MCF 10A (cell line): ENCODE results near the gene PSMD1. TPM values are rescaled to one million over a fixed set of nuclear protein-coding genes. Genes with fewer than 3 reads are reported as not detected.

ENCODE experiments used
- Bru-seq: library from RNA; stranded (reverse); fragments of 400-500 nt; gene quantifications from one replicate; lab custom pipeline; 2021; lab: Mats Ljungman, UMichigan
- BruChase-seq, 2 experiments: library from RNA; stranded (reverse); fragments of 400-500 nt; gene quantifications; one replicate each; lab custom pipeline; 2021; lab: Mats Ljungman, UMichigan
- BruUV-seq: library from RNA; stranded (reverse); fragments of 400-500 nt; replicated peaks from 2 replicates; lab custom pipeline; 2021; lab: Mats Ljungman, UMichigan
- CTCF ChIA-PET: fragments of 300-600 bp; sonication (Branson Sonifier 250); formaldehyde crosslinking; extraction: SDS; loops from one replicate; lab custom pipeline; 2021; ENCODE audit warnings: antibody characterized with exemption, inconsistent platforms; lab: Yijun Ruan, JAX
- POLR2A ChIA-PET: fragments of 300-600, 350-650 bp; sonication (Branson Sonifier 250); formaldehyde crosslinking; extraction: SDS; loops from one replicate; lab custom pipeline; 2020; ENCODE audit warnings: antibody characterized with exemption, inconsistent platforms; lab: Yijun Ruan, JAX
- DNase-seq: peaks from one replicate; pipeline ENCODE4 v3.0.0-alpha.2; 2018; ENCODE audit not compliant: unreplicated experiment
- H3K27ac Mint-ChIP-seq: one replicate; pipeline ENCODE4 v1.8.0; 2022; ENCODE audit warnings: mild to moderate bottlenecking, low read depth, mixed read lengths; ENCODE audit not compliant: unreplicated experiment
- H3K27me3 Mint-ChIP-seq: one replicate; pipeline ENCODE4 v1.8.0; 2022; ENCODE audit warnings: mixed read lengths; ENCODE audit not compliant: insufficient read depth, unreplicated experiment
- H3K36me3 Mint-ChIP-seq: one replicate; pipeline ENCODE4 v1.8.0; 2022; ENCODE audit warnings: mild to moderate bottlenecking, moderate library complexity, mixed read lengths; ENCODE audit not compliant: insufficient read depth, unreplicated experiment
- H3K4me1 Mint-ChIP-seq: one replicate; pipeline ENCODE4 v1.8.0; 2022; ENCODE audit warnings: mixed read lengths; ENCODE audit not compliant: insufficient read depth, unreplicated experiment
- H3K4me3 Mint-ChIP-seq: one replicate; pipeline ENCODE4 v1.8.0; 2022; ENCODE audit warnings: mild to moderate bottlenecking, moderate library complexity, mixed read lengths; ENCODE audit not compliant: unreplicated experiment
- H3K9me3 Mint-ChIP-seq: one replicate; pipeline ENCODE4 v1.8.0; 2022; ENCODE audit warnings: mixed read lengths; ENCODE audit not compliant: unreplicated experiment
- intact Hi-C: fragments of 100-400 bp; cut with micrococcal nuclease; formaldehyde crosslinking; loops from 2 replicates; pipeline ENCODE4 v1.14.1; 2022
- long read RNA-seq: library from polyadenylated mRNA; stranded (forward); transcript quantifications from one replicate; pipeline ENCODE4 v2.0.0, GENCODE V29; 2022
- total RNA-seq: library from RNA; stranded (reverse); gene quantifications from 2 replicates; pipeline ENCODE4 v1.2.3, GENCODE V29; 2022
- TF ChIP-seq, protein P1 (sequence below): fragments of 200-600 bp; IDR thresholded peaks from one replicate; pipeline ENCODE4 v1.8.0; 2022; ENCODE audit warnings: antibody characterized with exemption, mild to moderate bottlenecking; ENCODE audit not compliant: unreplicated experiment

The PSMD1 gene
- total RNA-seq (88.5 and 94.4 TPM in 2 replicates), Bru-seq, nascent RNA (percentile 92 among the genes with signal in this experiment), BruChase-seq, experiment 1, labeled RNA remaining after a 6-hour chase (percentile 86 among the genes with signal in this experiment), BruChase-seq, experiment 2, labeled RNA remaining after a 2-hour chase (percentile 84 among the genes with signal in this experiment)
- long read RNA-seq, transcript PSMD1-201 (25 exons, 3,326 nt): major isoform, 347 of 412 reads
- long read RNA-seq, partial matches to known transcripts: 28 of 412 reads
- long read RNA-seq, other reads (novel, unspliced or antisense): 36 of 412 reads

DNA sequence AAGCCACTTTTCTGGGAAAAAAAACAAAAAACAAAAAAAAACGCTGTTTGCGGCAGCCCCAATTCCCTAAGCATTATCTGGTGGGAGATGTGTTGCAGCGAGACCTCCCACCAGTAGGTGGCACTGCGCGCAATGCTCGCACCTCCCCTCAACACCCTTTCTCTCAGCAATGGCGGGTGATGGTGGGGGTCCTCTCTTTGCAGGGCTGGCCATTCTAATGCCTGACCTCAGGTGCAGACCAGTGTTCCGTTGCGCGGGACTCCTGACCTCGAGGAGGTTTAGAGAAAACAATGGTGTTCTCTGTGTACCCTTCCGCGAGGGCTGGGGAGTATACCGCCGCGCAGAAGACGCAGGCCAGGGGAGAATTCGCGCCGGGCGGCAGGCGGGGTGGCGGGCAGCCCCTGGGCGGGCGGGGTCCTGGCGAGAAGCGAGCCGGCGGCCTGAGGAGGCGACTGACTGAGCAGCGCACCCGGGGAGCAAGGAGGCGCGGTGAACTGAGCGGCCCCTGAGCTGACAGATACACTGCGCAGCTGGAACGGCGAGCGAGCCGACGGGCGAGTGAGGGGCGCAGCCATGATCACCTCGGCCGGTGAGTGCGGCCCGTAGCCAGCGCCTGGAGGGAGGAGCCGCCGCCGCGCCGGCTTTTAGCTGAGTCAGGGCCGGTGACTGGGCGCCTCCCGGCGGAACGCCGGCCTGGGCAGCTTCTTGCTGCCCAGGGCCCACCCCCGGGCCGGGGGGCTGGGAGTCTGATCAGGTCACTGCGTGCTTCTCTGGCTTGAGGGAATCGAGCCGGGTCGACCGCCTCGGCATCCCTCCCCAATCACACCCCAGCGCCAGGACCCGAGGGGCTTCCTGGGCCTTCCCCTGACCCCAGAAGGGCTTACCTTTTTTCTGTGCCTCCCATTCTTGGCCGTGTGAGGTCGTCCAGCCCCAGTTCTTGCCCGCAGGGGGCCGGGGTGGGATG lies at the start of gene PSMD1:
Gene PSMD1, plus strand, starts transcription at position 415 of the 964 bp plus-strand sequence. Its CDS starts 159 bp downstream, at position 574.
- no TSS peak for BruUV-seq
- intact Hi-C loops: loop anchor here (2.0 kb wide), 1 partner anchor 148 kb away; no protein-coding TSS in a partner anchor
- peak within 1 kb of the TSS; percentile 78 for H3K4me3 Mint-ChIP-seq
- ChIA-PET POLR2A (interaction anchor here (0.5 to 1.8 kb wide), 5 partner anchors 13 to 141 kb away, joined by 4 to 9 read pairs (median 4); no protein-coding TSS in a partner anchor), CTCF (interaction anchor here (0.8 to 1.5 kb wide), 3 partner anchors 11 to 208 kb away, joined by 3 to 5 read pairs (median 3); no protein-coding TSS in a partner anchor)
- peaks cover 8% of the 10 kb centered on the region for H3K36me3 Mint-ChIP-seq
- H3K4me1 Mint-ChIP-seq: peaks cover 36% of the 10 kb centered on the region
- peak within 1 kb of the TSS; percentile 97 for H3K27ac Mint-ChIP-seq
- H3K9me3 Mint-ChIP-seq: no peaks in the 10 kb centered on the region
- no peaks in the 10 kb centered on the region for H3K27me3 Mint-ChIP-seq
- TF ChIP-seq, protein P1, sequence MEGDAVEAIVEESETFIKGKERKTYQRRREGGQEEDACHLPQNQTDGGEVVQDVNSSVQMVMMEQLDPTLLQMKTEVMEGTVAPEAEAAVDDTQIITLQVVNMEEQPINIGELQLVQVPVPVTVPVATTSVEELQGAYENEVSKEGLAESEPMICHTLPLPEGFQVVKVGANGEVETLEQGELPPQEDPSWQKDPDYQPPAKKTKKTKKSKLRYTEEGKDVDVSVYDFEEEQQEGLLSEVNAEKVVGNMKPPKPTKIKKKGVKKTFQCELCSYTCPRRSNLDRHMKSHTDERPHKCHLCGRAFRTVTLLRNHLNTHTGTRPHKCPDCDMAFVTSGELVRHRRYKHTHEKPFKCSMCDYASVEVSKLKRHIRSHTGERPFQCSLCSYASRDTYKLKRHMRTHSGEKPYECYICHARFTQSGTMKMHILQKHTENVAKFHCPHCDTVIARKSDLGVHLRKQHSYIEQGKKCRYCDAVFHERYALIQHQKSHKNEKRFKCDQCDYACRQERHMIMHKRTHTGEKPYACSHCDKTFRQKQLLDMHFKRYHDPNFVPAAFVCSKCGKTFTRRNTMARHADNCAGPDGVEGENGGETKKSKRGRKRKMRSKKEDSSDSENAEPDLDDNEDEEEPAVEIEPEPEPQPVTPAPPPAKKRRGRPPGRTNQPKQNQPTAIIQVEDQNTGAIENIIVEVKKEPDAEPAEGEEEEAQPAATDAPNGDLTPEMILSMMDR: peak; percentile 90
- DNase-seq: peak; percentile 91

DNA sequence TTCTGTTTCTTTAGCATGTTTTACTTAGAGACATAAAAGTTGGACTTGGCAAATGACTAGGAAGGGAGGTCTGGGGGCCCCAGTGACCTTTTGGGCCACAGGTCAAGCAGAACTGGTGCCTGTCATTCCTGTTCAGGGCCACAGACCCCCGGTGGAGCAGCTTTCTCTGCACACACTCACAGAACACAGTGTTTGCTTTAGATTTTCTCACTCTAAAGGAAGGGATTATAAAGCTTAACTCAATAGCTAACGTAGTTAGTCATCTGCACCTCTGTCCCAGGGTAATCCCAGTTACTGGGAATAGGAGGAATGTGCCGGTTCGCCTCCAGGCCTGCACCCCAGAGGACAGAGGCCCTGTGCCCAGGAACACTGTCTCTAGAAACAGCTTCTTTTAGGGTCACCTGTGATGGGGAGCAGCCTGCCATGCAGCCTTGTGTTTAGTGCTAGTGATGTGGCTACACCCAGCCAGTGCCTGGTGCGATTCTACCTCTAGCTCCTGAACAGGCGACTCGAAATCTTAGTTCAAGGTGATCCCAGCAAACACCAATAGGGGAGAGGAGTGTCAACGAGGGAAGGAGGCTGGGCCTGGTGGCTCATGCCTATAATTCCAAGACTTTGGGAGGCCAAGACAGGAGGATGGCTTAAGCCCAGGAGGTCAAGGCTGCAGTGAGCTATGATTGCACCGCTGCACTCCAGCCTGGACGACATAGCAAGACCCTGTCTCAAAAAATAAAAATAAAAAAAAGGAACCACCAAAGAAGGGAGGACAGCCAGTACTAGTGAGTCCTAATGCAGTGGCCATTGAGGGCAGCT lies 49.2 kb upstream of the PSMD1 start:
- no peaks in the 10 kb centered on the region for H3K36me3 Mint-ChIP-seq
- BruUV-seq: no TSS peak
- intact Hi-C loops: no loop called here
- DNase-seq: no peak
- TF ChIP-seq, protein P1: no peak
- no peak overlapping the region for H3K27ac Mint-ChIP-seq
- H3K4me1 Mint-ChIP-seq: no peaks in the 10 kb centered on the region
- H3K4me3 Mint-ChIP-seq: no peak overlapping the region
- H3K27me3 Mint-ChIP-seq: peaks cover 59% of the 10 kb centered on the region
- POLR2A ChIA-PET: interaction anchor here (0.8 to 1.8 kb wide), 2 partner anchors 8 to 9 kb away, joined by 4 read pairs; no protein-coding TSS in a partner anchor
- H3K9me3 Mint-ChIP-seq: peaks cover 14% of the 10 kb centered on the region
- CTCF ChIA-PET: interaction anchor here (0.8 to 1.1 kb wide), 3 partner anchors 18 to 21 kb away, joined by 3 to 6 read pairs (median 5); no protein-coding TSS in a partner anchor

DNA sequence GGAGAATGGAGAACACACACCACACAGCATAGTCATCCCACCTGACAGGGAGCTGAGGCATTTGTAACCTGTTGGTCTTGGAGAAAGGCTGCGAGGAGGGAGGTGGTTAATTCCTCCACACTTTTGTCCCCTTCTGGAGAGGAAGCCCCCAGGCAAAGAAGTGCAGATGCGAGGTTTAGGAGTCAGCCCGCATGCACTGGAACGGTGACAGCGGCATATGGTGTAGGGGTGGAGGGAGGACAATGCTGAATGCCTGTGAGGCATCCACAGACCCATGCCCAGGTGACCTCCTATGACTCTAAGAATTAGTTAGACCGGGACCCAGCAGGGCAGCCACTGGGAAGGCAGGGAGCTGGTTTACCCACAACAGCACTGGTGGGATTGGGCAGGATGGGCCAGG lies 48.5 kb upstream of the PSMD1 start:
- no TSS peak for BruUV-seq
- Mint-ChIP-seq H3K4me1 (peaks cover 4% of the 10 kb centered on the region), H3K9me3 (peaks cover 14% of the 10 kb centered on the region), H3K4me3 (no peak overlapping the region), H3K36me3 (no peaks in the 10 kb centered on the region), H3K27me3 (peaks cover 59% of the 10 kb centered on the region), H3K27ac (no peak overlapping the region)
- intact Hi-C loops: no loop called here
- no peak for DNase-seq
- TF ChIP-seq, protein P1: no peak
- POLR2A ChIA-PET: interaction anchor here (0.6 to 0.8 kb wide), 2 partner anchors 9 to 990 kb away, joined by 3 to 4 read pairs; no protein-coding TSS in a partner anchor
- CTCF ChIA-PET: interaction anchor here (0.6 kb wide), 2 partner anchors 39 to 47 kb away, joined by 3 read pairs; no protein-coding TSS in a partner anchor
